ENCODE data around the gene SMG5. TPM values are rescaled to one million over a fixed set of nuclear protein-coding genes. Genes with fewer than 3 reads are reported as not detected.

The SMG5 gene
- total RNA-seq, 1 experiment from 2014 or later, result 117 TPM

GRCh38 chr1:156253634-156254033 lies 29.0 kb downstream of the SMG5 start:
- no peak overlapping the region for H3K4me3 ChIP-seq (ENCODE audit: low read depth in 2 of 2, low read length in 2 of 2)
- no peak for TF ChIP-seq TCF7L2 (IDR thresholded peaks at IDR 0.05; ENCODE audit: low read depth, low read length)
- TF ChIP-seq POLR2AphosphoS5 (IDR thresholded peaks at IDR 0.05; ENCODE audit: low read depth, low read length), result no peak
- no peak for TF ChIP-seq CTCF (IDR thresholded peaks at IDR 0.05)
- no peak for TF ChIP-seq REST (IDR thresholded peaks at IDR 0.05; ENCODE audit: insufficient read depth in 1 of 2, low read depth in 2 of 2, low read length in 1 of 2)
- peaks cover 7% of the 10 kb centered on the region for H3K36me3 ChIP-seq (ENCODE audit: control insufficient read depth, insufficient read depth, low read length)
- no TSS peak for BruUV-seq (replicated peaks)
- no peak overlapping the region for H3K27ac ChIP-seq (ENCODE audit: low read length)
- ATAC-seq, result no peak
- POLR2A ChIA-PET, result no interaction called here
- no peaks in the 10 kb centered on the region for H3K4me1 ChIP-seq (ENCODE audit: control insufficient read depth, insufficient read depth, low read length)
- no peaks in the 10 kb centered on the region for H3K9me3 ChIP-seq (ENCODE audit: control insufficient read depth, insufficient read depth, low read depth, low read length)
- in situ Hi-C loops (cut with HindIII; ENCODE audit: low pct_unique_long_range_greater_than_20kb, low sequenced_read_pairs), result no loop called here
- intact Hi-C loops (cut with micrococcal nuclease; ENCODE audit: unreplicated experiment), result no loop called here
- DNase-seq (ENCODE audit: low read depth, low spot score), result no peak
- CTCF ChIA-PET, result no interaction called here
- no peaks in the 10 kb centered on the region for H3K27me3 ChIP-seq (ENCODE audit: control insufficient read depth, insufficient read depth, low read length)

GRCh38 chr1:156251527-156251926 lies 31.1 kb downstream of the SMG5 start:
- H3K36me3 ChIP-seq (ENCODE audit: control insufficient read depth, insufficient read depth, low read length), result peaks cover 2% of the 10 kb centered on the region
- CTCF ChIA-PET, result no interaction called here

More at GRCh38 chr1:156251527-156251926, 31.1 kb downstream of the SMG5 start:
- POLR2A ChIA-PET, result no interaction called here
- intact Hi-C loops (cut with micrococcal nuclease; ENCODE audit: unreplicated experiment) (no loop called here), in situ Hi-C loops (cut with HindIII; ENCODE audit: low pct_unique_long_range_greater_than_20kb, low sequenced_read_pairs) (no loop called here)
- H3K27me3 ChIP-seq (ENCODE audit: control insufficient read depth, insufficient read depth, low read length), result no peaks in the 10 kb centered on the region
- H3K27ac ChIP-seq (ENCODE audit: low read length), result no peak overlapping the region
- no peak for TF ChIP-seq TCF7L2 (IDR thresholded peaks at IDR 0.05; ENCODE audit: low read depth, low read length)
- no peak for TF ChIP-seq POLR2AphosphoS5 (IDR thresholded peaks at IDR 0.05; ENCODE audit: low read depth, low read length)
- no peak for TF ChIP-seq REST (IDR thresholded peaks at IDR 0.05; ENCODE audit: insufficient read depth in 1 of 2, low read depth in 2 of 2, low read length in 1 of 2)
- TF ChIP-seq SIN3A (IDR thresholded peaks at IDR 0.05; ENCODE audit: borderline replicate concordance, insufficient read depth, low read depth, low read length), result no peak
- TF ChIP-seq CTCF (IDR thresholded peaks at IDR 0.05), result no peak
- no peak overlapping the region for H3K4me3 ChIP-seq (ENCODE audit: low read depth in 2 of 2, low read length in 2 of 2)
- no peak for DNase-seq (ENCODE audit: low read depth, low spot score)
- no TSS peak for BruUV-seq (replicated peaks)
- no peaks in the 10 kb centered on the region for H3K9me3 ChIP-seq (ENCODE audit: control insufficient read depth, insufficient read depth, low read depth, low read length)
- peaks cover 5% of the 10 kb centered on the region for H3K4me1 ChIP-seq (ENCODE audit: control insufficient read depth, insufficient read depth, low read length)
- no peak for ATAC-seq
